UCSD-AML1 (cell line): ENCODE measurements around the gene LSM10.
A peak's percentile ranks its signal among the peaks of the same experiment; 100 is the strongest.

ENCODE experiments used
- DNase-seq: peaks from one replicate; lab custom pipeline; 2025; ENCODE audit not compliant: unreplicated experiment; lab: John Stamatoyannopoulos, UW

Gene LSM10

DNA sequence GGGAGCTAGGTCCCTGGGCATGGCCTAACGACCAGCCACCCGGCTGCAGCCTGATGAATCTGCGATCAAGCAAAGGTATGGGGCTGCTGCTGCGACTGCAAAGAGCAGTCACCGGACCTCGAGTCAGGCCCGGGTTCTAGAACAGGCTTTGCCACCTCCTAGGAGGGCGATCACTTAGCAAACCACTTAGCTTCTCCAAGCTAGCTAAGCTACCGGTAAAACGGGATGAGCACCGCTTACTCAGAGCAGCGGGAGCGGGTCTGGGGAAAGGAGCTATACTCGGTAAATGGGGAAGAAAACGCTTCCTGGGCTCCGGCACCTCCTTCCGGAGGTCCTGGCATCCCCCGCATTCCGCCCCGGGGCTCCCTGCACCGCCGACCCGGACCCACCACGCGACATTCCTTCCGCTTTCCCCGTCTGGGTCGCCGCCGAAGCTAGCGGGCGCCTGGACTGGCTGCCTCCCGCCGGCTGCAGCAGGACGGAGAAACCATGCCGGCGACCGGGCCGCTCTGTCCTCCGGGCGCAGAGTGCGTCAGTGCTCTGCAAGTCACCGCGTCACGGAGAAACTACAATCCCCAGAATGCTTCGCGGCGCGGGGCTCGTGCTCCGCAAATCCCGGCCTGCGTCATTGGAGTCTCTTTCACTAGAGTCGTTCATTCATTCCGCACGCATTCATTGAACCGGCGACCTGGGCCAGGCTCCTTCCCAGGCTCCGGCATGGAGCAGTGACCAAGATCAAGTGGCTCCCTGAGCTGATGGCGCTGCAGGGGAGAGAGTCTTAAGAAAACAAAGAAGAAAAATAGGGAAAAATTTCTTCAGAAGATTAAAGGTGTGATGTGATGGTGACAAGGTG lies at the start of gene LSM10:
Gene LSM10 (minus strand): TSS at position 531 of the 853 bp plus-strand sequence. CDS start 3,779 bp downstream, outside the sequence.
- peak; percentile 89 for DNase-seq

DNA sequence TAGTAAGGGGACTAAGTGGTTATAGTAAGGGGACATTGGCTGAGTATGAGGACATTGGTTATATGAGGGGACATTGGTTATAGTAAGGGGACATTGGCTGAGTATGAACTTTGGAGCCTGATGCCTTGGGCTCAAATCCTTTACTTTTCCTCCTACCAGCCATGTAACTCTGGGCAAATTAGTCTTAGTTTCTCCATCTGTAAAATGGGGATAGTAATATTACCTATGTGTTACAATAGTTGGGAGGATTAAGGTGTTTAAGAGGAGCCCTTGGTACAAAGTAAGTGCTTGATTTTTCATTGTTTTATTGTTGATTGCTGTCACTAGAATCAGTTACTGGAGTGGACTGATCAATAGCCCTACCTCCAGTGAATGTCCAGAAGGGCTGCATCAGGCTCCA lies 49.7 kb upstream of the LSM10 start:
- no peak for DNase-seq

DNA sequence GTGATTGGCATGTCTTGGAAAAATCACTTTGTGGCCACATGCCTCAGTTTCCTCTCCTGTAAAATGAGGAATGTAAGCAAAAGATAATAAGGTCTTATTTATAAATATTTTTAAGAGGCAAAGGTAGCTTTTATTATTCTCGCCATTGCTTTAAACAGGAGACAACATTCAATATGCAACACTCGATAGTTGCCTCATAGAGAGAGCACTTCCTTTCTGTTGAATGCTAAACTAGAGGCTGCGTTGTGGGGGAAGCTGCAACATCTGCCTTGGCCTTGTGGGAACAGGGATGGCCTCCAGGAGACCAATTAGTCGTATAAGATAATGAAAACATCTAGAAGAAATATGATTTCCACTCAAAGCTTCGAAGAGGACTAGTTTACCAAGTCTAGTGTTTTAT lies 49.0 kb upstream of the LSM10 start:
- DNase-seq, result no peak

DNA sequence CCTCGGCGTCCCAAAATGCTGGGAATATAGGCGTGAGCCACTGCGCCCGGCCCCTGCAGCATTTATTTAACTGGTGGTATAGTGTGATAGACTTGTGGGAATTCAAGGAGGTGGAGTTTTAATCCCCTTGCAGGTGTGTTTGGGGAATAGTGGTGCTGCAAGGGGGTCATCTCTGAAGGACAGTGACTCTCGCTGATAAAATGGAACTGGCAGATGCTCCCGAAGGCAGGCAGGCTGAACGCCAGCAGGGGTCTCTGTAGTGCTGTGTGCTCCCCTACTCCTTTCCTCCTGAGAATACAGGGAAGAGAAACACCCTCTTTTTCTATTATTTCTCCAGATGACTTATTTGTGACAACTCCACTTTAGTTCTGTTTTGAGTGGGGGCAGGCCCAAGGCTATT lies 48.6 kb upstream of the LSM10 start:
- peak; percentile 57 for DNase-seq

DNA sequence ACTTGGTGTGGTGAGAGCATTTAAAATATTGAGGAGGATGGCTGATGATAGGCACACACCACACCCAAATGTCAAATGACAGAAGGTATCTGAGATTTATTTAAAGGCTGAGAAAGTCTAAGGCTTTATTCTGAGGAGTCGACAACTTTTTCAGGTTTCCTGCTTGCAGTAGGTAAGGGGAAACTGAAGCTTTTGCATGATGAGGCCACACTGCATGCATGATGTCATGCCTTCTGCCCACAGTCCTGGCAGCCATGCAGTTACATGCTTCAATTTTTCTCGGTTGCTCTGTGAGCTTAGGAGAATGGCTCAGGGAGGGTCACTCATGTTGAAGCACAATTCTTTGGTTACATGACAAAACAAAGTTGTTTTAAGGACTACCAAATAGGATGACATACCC lies 45.6 kb upstream of the LSM10 start:
- DNase-seq, result no peak

GRCh38 chr1:36442337-36442736 lies 44.6 kb upstream of the LSM10 start:
- no peak for DNase-seq

DNA sequence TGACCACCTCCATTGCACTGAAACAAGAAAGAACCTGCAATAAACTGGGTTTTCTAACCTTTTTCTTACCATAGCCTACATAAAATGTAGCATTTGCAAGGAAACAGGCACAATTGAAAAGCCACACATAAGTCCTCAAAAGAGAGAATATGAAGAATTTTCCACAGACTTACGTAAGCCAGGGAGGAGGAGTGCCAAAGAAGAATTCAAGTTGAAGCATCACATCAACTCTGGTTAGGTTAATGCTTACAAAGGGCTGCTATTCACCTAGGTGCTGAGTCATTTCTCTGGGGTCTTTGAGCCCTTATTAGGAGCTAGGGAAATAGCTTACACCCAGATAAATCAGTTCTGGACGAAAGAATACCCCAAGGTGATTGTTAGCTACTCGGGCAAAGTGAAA lies 42.9 kb upstream of the LSM10 start:
- no peak for DNase-seq

DNA sequence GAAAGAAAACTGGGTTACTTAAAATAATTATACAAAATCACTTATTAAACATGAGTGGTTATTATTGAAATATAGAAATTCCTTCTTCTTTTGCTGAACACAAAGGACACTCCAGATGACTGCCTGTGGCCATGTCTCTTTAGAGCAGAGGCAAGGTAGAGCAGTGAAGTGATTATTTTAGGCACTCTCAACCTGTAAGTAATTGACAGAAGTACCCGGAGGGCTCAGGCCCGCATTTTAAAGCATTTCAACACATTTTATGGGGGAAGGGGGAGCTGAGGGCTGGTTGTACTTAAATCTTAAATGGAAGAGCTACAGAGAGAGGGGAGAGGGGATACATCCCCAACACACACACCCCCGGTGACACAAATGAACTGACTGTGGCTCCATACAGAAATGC lies 42.3 kb upstream of the LSM10 start:
- DNase-seq, result no peak

GRCh38 chr1:36438715-36439114 lies 41.0 kb upstream of the LSM10 start:
- no peak for DNase-seq

DNA sequence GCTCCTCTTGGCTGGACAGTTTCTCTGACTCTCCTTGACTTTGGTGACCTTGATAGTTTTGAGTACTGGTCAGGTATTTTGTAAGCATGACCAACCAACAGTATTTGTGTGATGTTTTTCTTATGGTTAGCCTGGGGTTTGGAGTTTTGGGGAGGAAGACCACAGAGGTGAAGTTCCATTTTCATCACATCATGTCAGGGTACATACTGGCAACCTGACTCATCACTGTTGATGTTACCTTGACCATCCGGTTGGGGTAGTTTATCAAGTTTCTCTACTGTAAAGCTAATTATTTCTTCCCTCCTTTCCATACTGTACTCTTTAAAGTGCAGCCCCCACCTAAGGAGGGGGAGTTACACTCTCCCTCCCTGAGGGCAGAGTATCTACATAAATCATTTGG lies 39.1 kb upstream of the LSM10 start:
- no peak for DNase-seq

GRCh38 chr1:36433102-36433501 lies 35.4 kb upstream of the LSM10 start:
- DNase-seq, result no peak

GRCh38 chr1:36432616-36433015 lies 34.9 kb upstream of the LSM10 start:
- DNase-seq, result no peak

DNA sequence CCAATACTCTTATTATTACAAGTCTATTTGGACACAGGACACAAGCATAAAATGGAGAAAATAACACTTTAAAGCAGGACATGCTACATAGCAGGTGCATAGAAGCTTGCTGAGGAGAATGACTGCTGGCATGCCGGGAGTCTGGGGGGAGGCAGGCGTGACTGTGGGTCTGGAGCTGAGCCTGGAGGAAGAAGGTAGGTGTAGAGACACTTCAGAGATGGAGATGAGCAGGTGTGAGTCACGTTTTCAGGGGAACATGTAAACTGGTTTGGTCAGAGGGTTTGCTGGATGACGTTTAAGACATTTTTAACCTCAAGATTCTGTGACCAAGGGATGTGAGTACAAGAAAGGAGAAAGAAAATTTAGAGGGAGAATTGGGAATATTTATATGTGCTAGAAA lies 28.1 kb upstream of the LSM10 start:
- DNase-seq, result no peak

DNA sequence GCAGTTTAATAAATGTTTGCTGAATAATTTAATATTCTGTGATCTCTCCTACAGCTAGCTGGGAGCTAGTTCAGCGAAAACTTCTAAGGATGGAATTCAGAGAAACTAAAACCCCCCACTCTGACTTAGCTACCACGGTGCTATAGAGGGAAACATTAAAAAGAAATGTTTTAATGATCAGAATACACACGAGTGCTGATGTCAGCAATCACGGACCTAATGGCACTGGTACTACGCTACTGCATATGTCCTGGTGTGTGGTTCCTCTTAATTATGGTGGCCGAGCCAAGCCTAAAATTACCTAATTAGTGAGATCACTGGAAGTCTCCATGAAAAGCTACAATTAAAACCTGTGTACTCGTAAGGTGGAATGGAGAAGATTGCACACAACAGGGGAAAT lies 23.9 kb upstream of the LSM10 start:
- DNase-seq, result no peak

DNA sequence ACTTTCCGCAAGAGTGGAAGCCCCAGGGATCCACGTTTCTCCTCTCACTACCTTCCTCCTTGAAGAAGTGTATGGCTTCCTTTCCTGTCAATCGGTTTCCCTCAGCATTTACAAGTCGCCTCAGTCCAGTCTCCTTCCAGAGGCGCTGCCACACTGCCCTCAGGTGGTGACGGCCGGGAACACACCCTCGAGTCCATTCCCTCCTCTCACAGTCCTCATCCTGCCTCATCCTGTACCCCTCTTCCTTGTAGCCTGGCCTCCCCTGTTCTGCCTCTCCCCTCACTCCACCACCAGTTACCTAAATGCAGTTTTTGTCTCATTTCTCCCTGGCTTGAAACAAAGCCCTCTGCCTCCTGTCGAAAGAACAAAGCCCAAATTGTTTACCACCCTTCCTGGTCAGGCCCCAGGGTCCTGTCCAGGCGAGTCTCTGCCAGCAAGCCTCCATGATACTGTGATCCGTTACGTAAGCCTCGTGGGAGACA lies 23.2 kb upstream of the LSM10 start:
- DNase-seq, result peak; percentile 89

DNA sequence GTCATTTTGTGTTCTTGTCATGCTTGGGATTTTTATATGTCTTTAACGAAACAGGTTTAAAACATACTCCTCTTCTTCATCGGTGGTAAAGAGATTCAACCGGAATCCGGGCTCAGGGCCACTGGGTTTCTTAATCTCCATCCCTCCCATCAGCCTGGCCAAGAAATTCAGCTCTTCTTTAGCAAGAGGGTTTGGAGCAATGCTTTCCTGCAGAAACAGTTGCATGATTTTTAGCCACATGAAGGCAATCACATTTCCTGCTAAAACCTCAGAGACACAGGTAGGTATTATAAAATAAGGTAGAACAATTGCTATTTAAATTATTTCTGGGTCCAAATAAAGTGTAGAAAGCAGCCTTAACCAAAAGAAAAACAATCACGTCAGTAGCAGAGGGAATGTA lies 22.7 kb upstream of the LSM10 start:
- DNase-seq, result no peak

DNA sequence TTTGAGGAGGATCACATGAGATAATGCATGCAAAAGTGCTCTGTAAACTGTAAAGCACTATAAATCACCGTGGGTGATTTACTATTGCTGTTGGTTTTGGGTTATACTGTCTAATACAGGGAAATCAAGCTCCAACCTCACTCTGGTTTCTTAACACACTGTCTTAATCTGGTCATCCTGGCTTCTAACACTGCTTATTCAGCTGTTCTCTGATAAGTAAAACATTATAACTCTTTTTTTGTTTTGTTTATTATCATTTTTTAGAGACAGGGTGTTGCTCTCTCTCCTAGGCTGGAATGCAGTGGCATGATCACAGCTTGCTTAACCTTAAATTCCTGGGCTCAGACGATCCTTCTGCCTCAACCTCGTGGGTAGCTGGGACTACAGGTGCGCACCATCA lies 21.9 kb upstream of the LSM10 start:
- DNase-seq, result no peak

GRCh38 chr1:36419140-36419539 lies 21.4 kb upstream of the LSM10 start:
- DNase-seq, result no peak

GRCh38 chr1:36417931-36418330 lies 20.2 kb upstream of the LSM10 start:
- no peak for DNase-seq

- DNase-seq, result no peak
Measured at GRCh38 chr1:36415661-36416326, 18.1 kb upstream of the LSM10 start.

GRCh38 chr1:36414384-36414783 lies 16.7 kb upstream of the LSM10 start:
- DNase-seq, result no peak
